IPS-20b (cell line): Measurements from ENCODE around the gene STX16.

Experiments used
- H3K27ac ChIP-seq: one replicate; pipeline ENCODE4 v1.5.1; 2013; ENCODE audit warnings: low read length
- H3K27me3 ChIP-seq: 2 replicates; pipeline ENCODE4 v1.6.1; 2013; ENCODE audit warnings: mild to moderate bottlenecking, low read length, inconsistent platforms; ENCODE audit not compliant: insufficient read depth
- H3K36me3 ChIP-seq: 2 replicates; pipeline ENCODE4 v1.6.1; 2013; ENCODE audit warnings: low read depth, mild to moderate bottlenecking, inconsistent platforms, low read length, moderate library complexity; ENCODE audit not compliant: insufficient read depth
- H3K4me1 ChIP-seq: 2 replicates; pipeline ENCODE4 v1.6.1; 2013; ENCODE audit warnings: mild to moderate bottlenecking, control low read depth, inconsistent platforms, low read length, moderate library complexity; ENCODE audit not compliant: insufficient read depth
- H3K4me3 ChIP-seq: 2 replicates; pipeline ENCODE4 v1.5.1; 2013; ENCODE audit warnings: mild to moderate bottlenecking, low read length, inconsistent platforms
- H3K9ac ChIP-seq: 2 replicates; pipeline ENCODE4 v1.6.1; 2013; ENCODE audit warnings: low read depth, mild to moderate bottlenecking, inconsistent platforms, low read length, moderate library complexity
- H3K9me3 ChIP-seq: 2 replicates; pipeline ENCODE4 v1.6.1; 2013; ENCODE audit warnings: mild to moderate bottlenecking, low read depth, low read length, inconsistent platforms; ENCODE audit not compliant: insufficient read depth

Gene STX16

GRCh38 chr20:58705208-58705926, 54.3 kb downstream of the STX16 start:
- H3K4me1 ChIP-seq: no peaks in the 10 kb centered on the region
- H3K36me3 ChIP-seq: peaks cover 47% of the 10 kb centered on the region
- H3K4me3 ChIP-seq: no peak overlapping the region
- H3K9ac ChIP-seq: no peak overlapping the region
- H3K27me3 ChIP-seq: no peaks in the 10 kb centered on the region
- H3K9me3 ChIP-seq: 0 out of 2 replicates have a peak, but pooled peaks cover 3% of the 10 kb centered on the region
- H3K27ac ChIP-seq: no peak overlapping the region

- Histone ChIP-seq H3K27ac (no peak overlapping the region), H3K9ac (no peak overlapping the region), H3K27me3 (no peaks in the 10 kb centered on the region), H3K4me1 (no peaks in the 10 kb centered on the region), H3K4me3 (no peak overlapping the region), H3K9me3 (0 out of 2 replicates have a peak, but pooled peaks cover 3% of the 10 kb centered on the region), H3K36me3 (peaks cover 45% of the 10 kb centered on the region)
Measured at GRCh38 chr20:58706150-58706892, 55.2 kb downstream of the STX16 start.

GRCh38 chr20:58706975-58707681, 56.0 kb downstream of the STX16 start:
- Histone ChIP-seq H3K27ac (no peak overlapping the region), H3K36me3 (peaks cover 38% of the 10 kb centered on the region), H3K9ac (no peak overlapping the region), H3K4me1 (no peaks in the 10 kb centered on the region), H3K4me3 (no peak overlapping the region), H3K27me3 (no peaks in the 10 kb centered on the region), H3K9me3 (0 out of 2 replicates have a peak, but pooled peaks cover 3% of the 10 kb centered on the region)

- Histone ChIP-seq H3K27me3 (no peaks in the 10 kb centered on the region), H3K27ac (no peak overlapping the region), H3K9me3 (0 out of 2 replicates have a peak, but pooled peaks cover 3% of the 10 kb centered on the region), H3K4me1 (no peaks in the 10 kb centered on the region), H3K4me3 (no peak overlapping the region), H3K36me3 (peaks cover 31% of the 10 kb centered on the region), H3K9ac (no peak overlapping the region)
Measured at GRCh38 chr20:58707770-58708169, 56.7 kb downstream of the STX16 start.

- H3K9ac ChIP-seq: no peak overlapping the region
- no peak overlapping the region for H3K4me3 ChIP-seq
- H3K27ac ChIP-seq: no peak overlapping the region
- 0 out of 2 replicates have a peak, but pooled peaks cover 3% of the 10 kb centered on the region for H3K9me3 ChIP-seq
- no peaks in the 10 kb centered on the region for H3K27me3 ChIP-seq
- H3K36me3 ChIP-seq: peaks cover 25% of the 10 kb centered on the region
- H3K4me1 ChIP-seq: no peaks in the 10 kb centered on the region
Measured at GRCh38 chr20:58708246-58708931, 57.3 kb downstream of the STX16 start.

- 0 out of 2 replicates have a peak, but pooled peaks cover 3% of the 10 kb centered on the region for H3K9me3 ChIP-seq
Measured at GRCh38 chr20:58709013-58709702, 58.1 kb downstream of the STX16 start.

GRCh38 chr20:58709703-58710039, 58.6 kb downstream of the STX16 start:
- no peaks in the 10 kb centered on the region for H3K27me3 ChIP-seq
- H3K4me3 ChIP-seq: no peak overlapping the region
- no peak overlapping the region for H3K9ac ChIP-seq
- no peaks in the 10 kb centered on the region for H3K9me3 ChIP-seq
- no peaks in the 10 kb centered on the region for H3K4me1 ChIP-seq
- no peak overlapping the region for H3K27ac ChIP-seq
- H3K36me3 ChIP-seq: peaks cover 12% of the 10 kb centered on the region; the same call in 1 of the 2 replicates

More at GRCh38 chr20:58709013-58709702, 58.1 kb downstream of the STX16 start:
- no peaks in the 10 kb centered on the region for H3K27me3 ChIP-seq
- H3K4me1 ChIP-seq: no peaks in the 10 kb centered on the region
- no peak overlapping the region for H3K4me3 ChIP-seq
- H3K27ac ChIP-seq: no peak overlapping the region
- no peak overlapping the region for H3K9ac ChIP-seq
- H3K36me3 ChIP-seq: peaks cover 17% of the 10 kb centered on the region

GRCh38 chr20:58710481-58711265, 59.6 kb downstream of the STX16 start:
- no peaks in the 10 kb centered on the region for H3K27me3 ChIP-seq
- no peak overlapping the region for H3K27ac ChIP-seq
- peaks cover 3% of the 10 kb centered on the region; the same call in 1 of the 2 replicates for H3K36me3 ChIP-seq
- H3K4me1 ChIP-seq: no peaks in the 10 kb centered on the region
- H3K4me3 ChIP-seq: no peak overlapping the region
- H3K9me3 ChIP-seq: no peaks in the 10 kb centered on the region
- H3K9ac ChIP-seq: no peak overlapping the region

GRCh38 chr20:58711266-58712051, 60.4 kb downstream of the STX16 start:
- H3K4me3 ChIP-seq: no peak overlapping the region
- H3K36me3 ChIP-seq: no peaks in the 10 kb centered on the region; the same call in 1 of the 2 replicates
- no peaks in the 10 kb centered on the region for H3K27me3 ChIP-seq
- no peak overlapping the region for H3K27ac ChIP-seq
- H3K9me3 ChIP-seq: no peaks in the 10 kb centered on the region
- no peak overlapping the region for H3K9ac ChIP-seq
- H3K4me1 ChIP-seq: no peaks in the 10 kb centered on the region
